Measurements from ENCODE around the gene TCF20.

TCF20 gene

GRCh38 chr22:42261296-42261695, 9.2 kb downstream of the TCF20 start:
- TF ChIP-seq CTCF (IDR thresholded peaks at IDR 0.05), result no peak

- no peak for TF ChIP-seq CTCF (IDR thresholded peaks at IDR 0.05)
These were observed 12.3 kb downstream of the TCF20 start for GRCh38 chr22:42258126-42258525.

- no peak for TF ChIP-seq CTCF (IDR thresholded peaks at IDR 0.05)
These were observed 13.1 kb downstream of the TCF20 start for GRCh38 chr22:42257386-42257785.

- no peak for TF ChIP-seq CTCF (IDR thresholded peaks at IDR 0.05)
These were observed 13.5 kb downstream of the TCF20 start for GRCh38 chr22:42256930-42257329.

GRCh38 chr22:42256220-42256619, 14.2 kb downstream of the TCF20 start:
- no peak for TF ChIP-seq CTCF (IDR thresholded peaks at IDR 0.05)

GRCh38 chr22:42249831-42250230, 20.6 kb downstream of the TCF20 start:
- no peak for TF ChIP-seq CTCF (IDR thresholded peaks at IDR 0.05)

- no peak for TF ChIP-seq CTCF (IDR thresholded peaks at IDR 0.05)
These were observed 21.5 kb downstream of the TCF20 start for GRCh38 chr22:42248995-42249394.

GRCh38 chr22:42247596-42247995, 22.9 kb downstream of the TCF20 start:
- TF ChIP-seq CTCF (IDR thresholded peaks at IDR 0.05), result no peak

Measured in LNCAP (cell line).